CD14-positive monocyte (primary cell): ENCODE results near the gene ZNF334. TPM values are rescaled to one million over a fixed set of nuclear protein-coding genes. Genes with fewer than 3 reads are reported as not detected.

Experiments
- DNase-seq, 3 donors: peaks; one replicate each; pipeline ENCODE4 v3.0.0-alpha.2; 2011 to 2022
- H2AFZ ChIP-seq: 2 replicates; pipeline ENCODE4 v1.6.0; 2012; ENCODE audit warnings: mild to moderate bottlenecking, low read depth, low read length, inconsistent platforms; ENCODE audit not compliant: insufficient read depth, poor library complexity, severe bottlenecking
- H3K27ac ChIP-seq, 2 donors: 1 replicate in 1 of 2; 2 replicates in 1 of 2; pipeline ENCODE4 v1.5.1; 2012 to 2013; ENCODE audit warnings: low read length in 2 of 2, control low read depth in 1 of 2, inconsistent platforms in 1 of 2, low read depth in 1 of 2, mild to moderate bottlenecking in 1 of 2
- H3K27me3 ChIP-seq, 2 donors: one replicate each; pipeline versions ENCODE4 v1.6.0 to v1.6.1; 2011 to 2013; ENCODE audit warnings: low read length in 2 of 2; ENCODE audit not compliant: control insufficient read depth in 2 of 2, insufficient read depth in 2 of 2
- H3K36me3 ChIP-seq, 2 donors: replicated peaks in 1 of 2; 1 replicate in 1 of 2; 2 replicates in 1 of 2; pipeline versions ENCODE4 v1.5.1 to v1.6.1; 2012 to 2013; ENCODE audit warnings: low read length in 2 of 2, control low read depth in 1 of 2, inconsistent platforms in 1 of 2, mild to moderate bottlenecking in 1 of 2; ENCODE audit not compliant: insufficient read depth in 2 of 2, control insufficient read depth in 1 of 2
- H3K4me1 ChIP-seq, 2 donors: 1 replicate in 1 of 2; 2 replicates in 1 of 2; pipeline versions ENCODE4 v1.5.1 to v1.6.1; 2012 to 2013; ENCODE audit warnings: low read length in 2 of 2, control low read depth in 1 of 2, inconsistent platforms in 1 of 2, mild to moderate bottlenecking in 1 of 2, moderate library complexity in 1 of 2; ENCODE audit not compliant: insufficient read depth in 2 of 2, control insufficient read depth in 1 of 2
- H3K4me2 ChIP-seq: replicated peaks from 2 replicates; pipeline ENCODE3; 2012; ENCODE audit warnings: low read length, moderate library complexity, mild to moderate bottlenecking; ENCODE audit not compliant: poor library complexity, severe bottlenecking; ENCODE audit errors: extremely low read depth
- H3K4me3 ChIP-seq, 3 experiments: fragments of 200-600 bp in 1 of 3; sonication (generic) in 1 of 3; replicated peaks in 1 of 3; 1 replicate in 2 of 3; 2 replicates in 1 of 3; pipeline ENCODE4 v1.5.1; 2011 to 2013; ENCODE audit warnings: low read length in 3 of 3, mild to moderate bottlenecking in 3 of 3, control low read depth in 2 of 3, low read depth in 2 of 3, inconsistent platforms in 1 of 3, moderate library complexity in 1 of 3
- H3K79me2 ChIP-seq: 2 replicates; pipeline ENCODE4 v1.6.0; 2012; ENCODE audit warnings: mild to moderate bottlenecking, control low read depth, inconsistent platforms, low read length, moderate library complexity; ENCODE audit not compliant: insufficient read depth
- H3K9ac ChIP-seq: 2 replicates; pipeline ENCODE4 v1.6.0; 2017; ENCODE audit warnings: low read length, mild to moderate bottlenecking; ENCODE audit not compliant: insufficient read depth, poor library complexity, severe bottlenecking
- H3K9me3 ChIP-seq, 2 donors: replicated peaks in 1 of 2; 1 replicate in 1 of 2; 2 replicates in 1 of 2; pipeline versions ENCODE4 v1.5.1 to v1.6.1; 2012 to 2013; ENCODE audit warnings: low read length in 2 of 2, control low read depth in 1 of 2; ENCODE audit not compliant: control insufficient read depth in 1 of 2, insufficient read depth in 1 of 2
- H4K20me1 ChIP-seq: 2 replicates; pipeline ENCODE4 v1.6.0; 2012; ENCODE audit warnings: mild to moderate bottlenecking, low read length, control low read depth, moderate library complexity; ENCODE audit not compliant: insufficient read depth
- H3K27ac Mint-ChIP-seq, 7 donors: one replicate each; pipeline ENCODE4 v1.8.0; 2020; ENCODE audit warnings: mild to moderate bottlenecking in 7 of 7, mixed read lengths in 7 of 7, moderate library complexity in 6 of 7, inconsistent platforms in 2 of 7
- H3K27me3 Mint-ChIP-seq, 3 donors: one replicate each; pipeline ENCODE4 v1.8.0; 2021 to 2022; ENCODE audit warnings: low read depth in 3 of 3, mild to moderate bottlenecking in 3 of 3, mixed read lengths in 3 of 3, moderate library complexity in 3 of 3, inconsistent platforms in 1 of 3
- H3K36me3 Mint-ChIP-seq, 2 donors: one replicate each; pipeline ENCODE4 v1.8.0; 2020; ENCODE audit warnings: mixed read lengths in 2 of 2, inconsistent platforms in 1 of 2, mild to moderate bottlenecking in 1 of 2
- H3K4me1 Mint-ChIP-seq: one replicate; pipeline ENCODE4 v1.8.0; 2020; ENCODE audit warnings: mild to moderate bottlenecking, mixed read lengths
- H3K4me3 Mint-ChIP-seq, 2 donors: one replicate each; pipeline ENCODE4 v1.8.0; 2020; ENCODE audit warnings: mild to moderate bottlenecking in 2 of 2, mixed read lengths in 2 of 2, moderate library complexity in 1 of 2
- H3K9me3 Mint-ChIP-seq, 7 donors: one replicate each; pipeline ENCODE4 v1.8.0; 2020 to 2022; ENCODE audit warnings: mixed read lengths in 7 of 7, mild to moderate bottlenecking in 6 of 7, moderate library complexity in 6 of 7, inconsistent platforms in 2 of 7
- WGBS: methylation state at CpG from one replicate; pipeline ENCODE4 v1.1.5; 2013; ENCODE audit warnings: missing lambda C conversion rate; ENCODE audit not compliant: insufficient coverage; 5-methylcytosine and 5-hydroxymethylcytosine counted together
- intact Hi-C, 2 donors: fragments of 100-400 bp; cut with micrococcal nuclease; formaldehyde crosslinking; loops; one replicate each; pipeline versions ENCODE4 v1.15.0 to v1.15.1; 2023
- polyA plus RNA-seq, 3 donors: library from polyadenylated mRNA; depleted of rRNA in 1 of 3; unstranded in 2 of 3; stranded (reverse) in 1 of 3; fragments of 300-500 nt in 2 of 3; fragments of >200 nt in 1 of 3; fragmentation: Illumina TruSeq in 2 of 3; gene quantifications; 1 replicate in 2 of 3; 2 replicates in 1 of 3; pipeline ENCODE4 v1.2.3, GENCODE V29; 2012 to 2021
- TF ChIP-seq, protein P1 (sequence below): fragments of 200-600 bp; IDR thresholded peaks from one replicate; pipeline ENCODE4 v1.8.0; 2022; ENCODE audit warnings: antibody characterized with exemption, mild to moderate bottlenecking

Gene ZNF334
- polyA plus RNA-seq, 3 donors, result 0.04 TPM; not detected in 2

DNA sequence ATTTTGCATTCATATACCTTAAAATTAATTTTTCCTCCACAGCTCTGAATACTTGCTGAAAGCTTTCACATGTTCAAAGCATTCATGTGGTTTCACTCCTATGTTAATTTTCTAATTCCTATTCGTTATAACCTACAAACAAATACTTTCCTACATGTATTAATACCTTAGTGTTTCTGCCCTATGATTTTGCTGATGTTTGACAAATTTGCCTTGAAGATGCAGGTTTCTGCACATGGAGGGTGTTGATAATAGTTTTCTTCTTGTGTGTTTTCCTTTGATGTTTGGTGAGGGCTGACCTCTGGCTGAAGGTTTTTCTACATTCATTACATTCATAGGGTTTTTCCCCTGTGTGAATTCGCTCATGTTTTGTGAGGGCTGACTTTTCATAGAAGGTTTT lies 57.6 kb downstream of the ZNF334 start:
- no CpG with 5 or more reads among the region's 2 CpGs for WGBS
- Mint-ChIP-seq H3K4me1 (peaks cover 9% of the 10 kb centered on the region), H3K36me3 (no peaks in the 10 kb centered on the region), H3K27me3 (peaks cover 7 to 20% (median 16%) of the 10 kb centered on the region in 3 donors), H3K27ac (no peak overlapping the region), H3K9me3 (peaks cover 9 to 23% (median 19%) of the 10 kb centered on the region in 7 donors), H3K4me3 (no peak overlapping the region)
- Histone ChIP-seq H3K9ac (no peak overlapping the region), H3K27me3 (peaks cover 4 to 20% of the 10 kb centered on the region in 2 donors), H3K79me2 (no peaks in the 10 kb centered on the region), H3K4me1 (peaks cover 0 to 7% of the 10 kb centered on the region in 2 donors), H3K36me3 (no peaks in the 10 kb centered on the region), H2AFZ (no peak overlapping the region), H3K9me3 (peaks cover 12 to 26% of the 10 kb centered on the region in 2 donors), H4K20me1 (no peaks in the 10 kb centered on the region), H3K4me3 (no peak overlapping the region), H3K4me2 (no peak overlapping the region), H3K27ac (no peak overlapping the region)
- intact Hi-C loops, result no loop called here
- DNase-seq, result no peak
- TF ChIP-seq, protein P1, sequence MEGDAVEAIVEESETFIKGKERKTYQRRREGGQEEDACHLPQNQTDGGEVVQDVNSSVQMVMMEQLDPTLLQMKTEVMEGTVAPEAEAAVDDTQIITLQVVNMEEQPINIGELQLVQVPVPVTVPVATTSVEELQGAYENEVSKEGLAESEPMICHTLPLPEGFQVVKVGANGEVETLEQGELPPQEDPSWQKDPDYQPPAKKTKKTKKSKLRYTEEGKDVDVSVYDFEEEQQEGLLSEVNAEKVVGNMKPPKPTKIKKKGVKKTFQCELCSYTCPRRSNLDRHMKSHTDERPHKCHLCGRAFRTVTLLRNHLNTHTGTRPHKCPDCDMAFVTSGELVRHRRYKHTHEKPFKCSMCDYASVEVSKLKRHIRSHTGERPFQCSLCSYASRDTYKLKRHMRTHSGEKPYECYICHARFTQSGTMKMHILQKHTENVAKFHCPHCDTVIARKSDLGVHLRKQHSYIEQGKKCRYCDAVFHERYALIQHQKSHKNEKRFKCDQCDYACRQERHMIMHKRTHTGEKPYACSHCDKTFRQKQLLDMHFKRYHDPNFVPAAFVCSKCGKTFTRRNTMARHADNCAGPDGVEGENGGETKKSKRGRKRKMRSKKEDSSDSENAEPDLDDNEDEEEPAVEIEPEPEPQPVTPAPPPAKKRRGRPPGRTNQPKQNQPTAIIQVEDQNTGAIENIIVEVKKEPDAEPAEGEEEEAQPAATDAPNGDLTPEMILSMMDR, result no peak

Other genes starting within 250 kb of the ZNF334 start
- not detected for gene CDH22, start 205.1 kb downstream of the ZNF334 start, polyA plus RNA-seq
- 10 to 100 TPM; 35.3 to 53.1 (median 42.3) TPM for gene ELMO2, start 106.9 kb downstream of the ZNF334 start, polyA plus RNA-seq
- not detected for gene OCSTAMP, start 37.1 kb upstream of the ZNF334 start, polyA plus RNA-seq
- gene SLC13A3, start 137.9 kb upstream of the ZNF334 start, polyA plus RNA-seq, result under 1 TPM in 1 of 3 donors, not detected in 2; 0.04 TPM
- 10 to 100 TPM in 1 of 3 donors, 1 to 10 TPM in 2; 1.4 to 10.9 (median 9.5) TPM for gene TP53RK, start 175.9 kb upstream of the ZNF334 start, polyA plus RNA-seq
- not detected for gene SLC2A10, start 196.1 kb upstream of the ZNF334 start, polyA plus RNA-seq